ENCODE data around the gene NAALADL2.

GRCh38 chr3:175398676-175399075, 539.5 kb downstream of the NAALADL2 start:
- no peak for TF ChIP-seq CTCF (IDR thresholded peaks at IDR 0.05)
- no peak for TF ChIP-seq POLR2A (IDR thresholded peaks at IDR 0.05)

Data from vagina (tissue), 2 donors.